HG03432 (cell line): ENCODE measurements around the gene CYP4A22.
"Not testable (repeated sequence)": the region's sequence is repeated elsewhere in the genome, so short reads cannot be mapped to it uniquely, and the experiment has no call there.

Source experiments
- ATAC-seq: cut with Tn5 transposase; IDR thresholded peaks from one replicate; pipeline ENCODE4 v1.9.1; 2021; ENCODE audit warnings: mild to moderate bottlenecking, moderate library complexity; ENCODE audit not compliant: unreplicated experiment

The CYP4A22 gene

DNA sequence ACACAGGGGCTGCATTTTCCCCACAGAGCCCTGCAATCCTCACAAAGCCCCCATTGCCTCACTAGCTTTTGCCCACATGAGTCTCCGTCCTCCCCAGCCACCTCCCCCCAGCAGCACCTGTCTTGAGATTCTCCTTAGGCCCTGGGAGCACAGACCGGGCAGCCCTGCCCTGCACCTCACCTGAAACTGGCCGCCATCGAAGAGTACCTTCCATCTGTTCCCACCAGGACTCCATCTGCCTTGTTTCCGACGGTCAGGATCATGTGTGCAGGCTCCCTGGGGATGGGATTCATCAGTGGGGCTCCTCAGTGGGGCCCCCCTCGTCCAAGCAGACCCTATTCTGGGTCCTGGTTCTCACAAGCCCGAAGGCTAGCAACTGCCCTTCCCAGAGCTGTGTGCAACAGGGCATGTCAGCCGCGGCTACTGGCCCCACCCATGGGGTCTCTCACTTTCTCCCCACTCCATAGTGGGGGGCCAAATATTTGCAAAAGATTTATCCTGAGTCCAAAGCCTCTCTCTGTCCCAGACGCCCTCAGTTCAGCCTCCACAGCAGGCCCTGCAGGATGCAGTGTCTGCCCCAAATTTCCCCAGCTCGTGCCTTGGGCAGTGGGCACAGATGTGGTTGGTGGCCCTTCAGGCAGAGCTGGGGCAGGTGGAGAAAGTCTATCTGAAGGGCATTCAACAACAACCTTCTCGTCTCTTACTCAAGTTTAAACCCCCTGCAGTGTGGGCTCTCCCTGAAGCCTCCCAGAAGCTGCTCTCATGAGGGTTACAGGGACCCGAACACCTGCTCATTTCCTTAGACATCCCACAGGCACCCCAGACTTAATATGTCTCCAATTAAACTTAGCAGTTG lies 47.8 kb downstream of the CYP4A22 start:
- ATAC-seq, result no peak

DNA sequence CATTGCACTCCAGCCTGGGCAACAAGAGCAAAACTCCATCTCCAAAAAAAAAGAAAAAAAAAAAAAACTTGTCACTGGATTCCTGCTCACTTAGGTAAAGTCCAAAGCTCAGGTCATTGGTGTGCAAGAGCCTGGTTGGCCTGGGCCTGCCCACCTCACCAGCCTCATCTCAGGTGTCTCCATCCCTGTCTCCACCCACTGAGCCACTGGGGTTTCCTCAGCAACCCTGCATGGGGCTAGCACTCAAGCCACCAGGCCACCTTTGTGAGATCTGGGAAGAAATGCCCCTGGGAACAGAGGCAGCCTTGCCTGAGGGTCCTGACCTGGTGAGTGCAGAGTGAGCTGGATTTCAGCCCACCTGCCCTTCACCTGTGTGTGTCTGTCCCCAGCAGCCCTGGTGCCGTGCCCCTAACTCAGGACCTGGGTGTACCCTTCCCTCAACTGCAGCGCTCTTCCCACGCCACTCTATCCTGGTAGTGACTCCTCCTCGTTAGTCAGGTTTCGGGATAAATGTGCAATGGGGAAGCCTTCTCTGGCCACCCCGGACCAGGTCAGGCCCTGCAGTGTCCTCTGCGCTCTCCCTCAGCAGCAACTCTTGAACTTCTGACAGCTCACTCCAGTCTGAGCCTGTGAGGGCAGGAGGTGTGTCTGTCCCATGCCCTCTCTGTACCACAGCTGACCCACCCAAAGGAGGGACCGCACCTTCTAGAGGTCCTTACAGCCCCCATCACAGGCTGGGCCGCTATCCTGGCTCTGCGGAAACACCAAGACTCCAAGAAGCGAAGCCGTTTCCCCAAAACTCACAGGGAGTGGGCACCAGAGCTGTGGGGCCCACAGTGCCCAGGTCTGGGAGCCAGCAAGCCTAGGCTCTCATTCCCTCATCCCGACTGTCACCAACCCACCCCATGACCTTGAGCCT lies 49.3 kb downstream of the CYP4A22 start:
- ATAC-seq, result no peak

DNA sequence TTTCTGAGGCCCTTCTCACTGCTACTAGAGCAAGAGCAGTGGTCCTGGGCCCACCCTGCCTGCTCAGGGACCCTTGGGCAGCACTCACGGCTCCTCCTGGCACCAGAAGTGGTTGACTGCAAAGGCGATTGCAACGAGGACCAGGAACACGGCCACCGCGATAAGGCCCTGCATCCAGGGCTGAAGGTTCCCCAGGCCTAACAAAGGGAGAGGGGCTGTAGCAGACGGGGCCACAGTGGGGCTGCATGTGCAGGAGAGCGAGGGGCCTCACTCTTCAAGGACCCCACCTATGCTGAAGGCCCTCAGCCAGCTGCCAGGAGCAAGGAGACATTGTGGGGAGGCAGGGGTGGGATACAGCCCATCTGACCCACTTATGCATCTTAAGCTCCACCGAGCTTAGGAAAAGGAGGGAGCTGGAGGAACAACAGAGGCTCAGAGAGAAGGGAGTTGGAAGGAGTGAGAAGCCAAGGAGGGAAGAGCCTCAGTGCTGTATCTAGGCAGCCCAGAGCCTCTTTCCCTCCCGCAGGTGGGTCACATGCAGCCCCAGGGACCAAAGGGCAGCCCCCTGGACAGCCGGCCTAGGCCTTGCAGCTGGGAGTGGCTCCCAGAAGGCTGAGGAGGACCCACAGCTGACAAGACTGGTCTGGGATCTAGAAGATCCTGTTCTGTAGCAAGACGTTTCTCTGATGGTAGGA lies 50.1 kb downstream of the CYP4A22 start:
- ATAC-seq, result no peak

DNA sequence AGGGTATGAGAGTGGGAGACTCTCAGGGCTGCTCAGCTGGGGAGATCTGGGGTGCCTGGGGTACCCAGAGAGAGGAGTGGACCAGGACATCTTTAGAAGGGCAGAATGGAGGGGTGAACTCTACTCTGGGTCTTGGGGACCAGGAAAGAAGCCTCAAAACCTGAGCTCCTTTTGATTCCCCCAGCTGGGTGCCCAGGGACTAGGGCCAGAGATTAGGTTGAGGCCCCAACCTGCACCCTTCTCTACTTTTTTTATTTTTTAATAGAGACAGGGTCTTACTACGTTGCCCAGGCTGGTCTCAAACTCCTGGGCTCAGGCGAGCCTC lies 50.6 kb downstream of the CYP4A22 start:
- no peak for ATAC-seq

DNA sequence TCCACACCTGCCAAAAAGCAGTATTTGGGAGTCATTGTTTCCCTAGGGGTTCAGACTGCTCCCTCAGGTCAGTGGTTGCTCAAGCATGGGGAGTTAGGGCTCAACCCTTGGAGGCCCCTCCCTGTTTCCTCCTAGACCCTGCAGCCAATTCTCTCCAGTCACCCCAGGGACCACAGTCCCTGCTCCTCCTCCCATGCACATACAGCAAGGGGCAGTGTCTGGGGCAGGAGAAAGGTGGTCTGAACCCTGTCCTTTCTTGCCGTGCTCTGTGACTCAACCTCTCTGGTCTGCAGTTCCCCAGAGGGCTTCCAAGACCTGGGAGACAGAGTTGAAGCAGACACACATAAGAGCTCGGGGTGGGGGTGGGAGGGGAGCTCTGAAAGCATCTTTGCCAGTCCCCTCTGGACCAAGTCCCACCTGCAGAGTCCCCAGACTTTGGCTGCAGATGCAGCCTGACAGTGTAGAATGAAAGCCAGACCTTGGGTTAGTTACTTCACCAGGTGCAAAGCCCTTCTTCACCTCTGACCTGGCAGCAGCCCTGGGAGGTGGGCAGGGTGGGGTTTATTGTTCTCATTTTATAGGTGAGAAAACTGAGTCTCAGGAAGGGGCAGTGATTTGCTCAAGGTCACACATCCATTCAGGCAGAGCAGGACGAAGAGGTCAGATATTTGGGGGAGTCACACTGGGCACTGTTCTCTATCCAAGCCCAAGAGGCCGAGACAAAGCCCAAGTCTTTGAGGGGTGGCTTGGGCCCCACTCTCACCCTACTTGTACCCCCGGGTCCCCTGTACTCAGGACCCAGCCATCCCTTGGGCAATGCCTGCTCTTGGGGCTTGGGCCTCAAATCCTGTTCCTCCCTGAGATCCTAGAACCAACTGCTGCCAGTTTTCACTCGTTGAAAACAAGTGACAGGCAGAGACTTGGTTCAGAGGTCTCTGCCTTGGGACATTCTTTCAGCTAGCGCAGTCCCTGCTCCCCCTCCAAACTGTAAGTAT lies 51.8 kb downstream of the CYP4A22 start:
- no peak for ATAC-seq

DNA sequence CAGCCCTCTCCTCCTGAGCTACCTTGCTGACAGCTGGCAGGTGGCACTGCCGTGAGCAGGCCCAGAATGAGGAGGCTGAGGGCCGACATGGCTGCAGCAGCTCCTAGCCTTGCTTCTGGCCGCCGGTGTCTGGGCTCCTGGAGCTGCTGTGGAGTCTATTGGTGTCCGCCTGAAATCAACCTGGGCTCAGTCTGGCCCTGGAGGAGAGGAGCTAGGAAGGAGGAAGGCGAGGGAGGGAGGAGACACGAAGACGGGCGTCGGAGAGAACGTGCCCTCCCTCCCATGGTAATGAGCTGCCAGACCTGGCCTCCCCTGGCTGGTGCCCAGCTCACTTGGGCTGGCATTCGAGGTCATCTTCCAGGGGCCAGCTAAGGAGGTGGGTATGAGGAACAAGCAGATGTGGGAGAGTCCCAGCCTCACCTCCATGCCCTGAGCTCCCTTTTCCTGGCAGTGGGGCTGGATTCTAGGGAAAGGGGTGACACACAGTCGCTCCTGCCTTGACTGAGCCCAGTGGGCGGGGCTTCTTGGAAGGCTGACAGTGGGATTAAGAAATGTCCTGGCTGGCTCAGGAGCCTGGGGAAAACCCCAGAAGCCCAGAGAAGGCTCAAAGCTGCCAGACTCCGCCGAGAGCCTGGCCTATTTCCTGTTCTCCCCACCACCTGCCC lies 52.7 kb downstream of the CYP4A22 start, which contains the start of gene PDZK1IP1:
TSS of gene PDZK1IP1 (minus strand) at position 193 of the 665 bp plus-strand sequence. CDS start at position 89, 104 bp downstream.
- no peak for ATAC-seq

DNA sequence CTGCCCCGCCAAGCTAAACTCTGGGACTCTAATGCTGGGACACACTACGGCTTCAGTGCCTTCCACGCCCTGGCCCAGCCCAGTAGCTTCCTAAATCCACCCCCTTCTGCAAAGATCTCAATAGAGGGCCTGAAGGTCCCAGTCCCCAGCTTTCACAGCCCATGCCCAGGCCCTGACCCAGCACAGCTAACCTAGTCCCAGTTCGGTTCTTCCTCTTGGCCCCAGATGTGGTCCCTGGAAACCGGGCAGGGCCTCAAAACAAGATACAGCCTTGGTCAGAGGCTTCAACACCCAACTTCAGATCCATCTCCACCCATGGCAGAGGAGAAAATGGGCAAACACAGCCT lies 53.2 kb downstream of the CYP4A22 start:
- no peak for ATAC-seq

DNA sequence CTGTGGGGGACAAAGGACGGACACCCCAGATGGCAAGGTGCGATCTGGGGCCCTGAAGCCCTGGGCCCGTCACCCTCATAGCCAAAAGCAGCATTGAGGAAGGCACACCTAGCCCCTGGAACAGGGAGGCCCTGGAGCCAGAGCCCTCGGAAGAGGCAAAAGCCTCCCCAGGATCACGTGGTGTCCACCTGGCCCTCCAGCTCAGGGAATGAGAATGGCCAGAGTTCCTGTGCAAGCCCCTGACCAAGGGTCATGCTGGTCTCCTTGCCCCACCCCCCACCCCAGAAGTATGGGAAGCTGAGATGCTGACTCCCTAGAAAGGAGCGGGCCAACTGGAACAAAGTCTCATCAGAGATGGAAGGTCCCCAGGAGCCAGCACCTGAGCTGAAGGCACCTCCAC lies 53.6 kb downstream of the CYP4A22 start:
- no peak for ATAC-seq

DNA sequence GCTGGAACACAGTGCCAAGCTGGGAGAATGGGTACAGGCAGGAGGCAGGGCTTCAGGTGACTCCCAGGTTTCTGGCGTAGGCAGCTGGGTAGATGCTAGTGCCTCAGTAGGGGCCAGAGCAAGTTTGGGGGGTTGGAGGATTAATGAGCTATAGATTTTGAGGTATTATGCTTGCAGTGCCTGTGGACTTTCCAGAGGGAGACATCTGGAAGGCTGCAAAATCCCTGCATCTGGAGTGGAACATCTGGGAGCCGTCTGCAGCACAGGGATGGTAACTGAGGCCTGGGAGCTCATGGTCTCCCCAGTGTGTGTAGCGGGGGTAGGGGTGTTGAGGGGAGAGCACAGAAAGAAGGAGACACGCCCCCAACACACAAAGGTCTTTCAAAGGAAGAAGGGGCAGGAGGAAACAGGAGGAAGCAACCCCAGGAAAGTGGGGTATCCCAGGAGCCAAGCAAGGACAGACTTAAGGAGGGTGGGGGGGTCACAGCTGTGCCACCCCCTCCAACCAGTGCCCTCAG lies 54.8 kb downstream of the CYP4A22 start:
- no peak for ATAC-seq

DNA sequence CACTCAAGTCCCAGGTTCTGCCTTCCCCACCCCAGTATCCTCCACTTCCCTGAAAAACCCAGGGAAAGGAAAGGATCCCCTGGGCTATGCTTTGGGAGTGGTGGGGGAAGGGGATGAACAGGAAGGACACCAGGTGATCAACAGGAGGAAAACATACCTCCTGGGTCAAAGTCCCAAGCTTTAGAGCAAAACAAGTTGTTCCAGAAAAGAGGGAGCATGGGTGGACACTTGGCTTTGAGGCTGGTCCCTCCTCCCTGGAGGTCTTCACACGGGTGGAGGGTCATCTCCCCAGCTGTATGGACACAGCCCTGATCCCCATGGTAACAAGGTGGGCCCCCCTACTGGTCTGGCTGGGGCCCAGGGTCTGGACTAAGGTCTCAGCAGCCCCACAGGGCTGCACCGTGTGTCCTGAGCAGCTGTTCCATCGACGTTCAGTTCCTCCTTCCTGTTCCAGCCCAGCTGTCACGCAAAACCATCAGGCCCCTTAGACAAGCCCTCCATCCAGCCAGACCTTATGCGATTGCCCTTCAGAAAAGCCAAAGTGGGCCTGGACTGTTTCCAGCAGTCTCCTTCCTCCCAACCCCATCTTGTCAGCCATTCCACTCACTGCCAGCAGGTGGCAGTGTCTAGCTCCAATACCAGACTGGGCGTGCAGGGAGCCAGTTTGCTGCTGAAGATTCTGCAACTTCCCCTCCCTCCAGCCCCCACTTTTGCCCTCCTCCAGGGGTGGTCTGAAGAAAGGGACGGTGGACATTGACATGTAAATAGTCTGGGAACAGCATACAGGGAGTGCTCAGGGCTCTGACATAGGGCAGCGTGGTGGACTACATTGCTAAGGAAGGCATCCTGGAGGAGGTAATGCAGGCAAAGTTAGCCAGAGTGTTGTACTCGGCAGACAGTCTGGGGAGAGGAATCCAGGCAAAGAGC lies 55.5 kb downstream of the CYP4A22 start:
- ATAC-seq, result peak; percentile 83

DNA sequence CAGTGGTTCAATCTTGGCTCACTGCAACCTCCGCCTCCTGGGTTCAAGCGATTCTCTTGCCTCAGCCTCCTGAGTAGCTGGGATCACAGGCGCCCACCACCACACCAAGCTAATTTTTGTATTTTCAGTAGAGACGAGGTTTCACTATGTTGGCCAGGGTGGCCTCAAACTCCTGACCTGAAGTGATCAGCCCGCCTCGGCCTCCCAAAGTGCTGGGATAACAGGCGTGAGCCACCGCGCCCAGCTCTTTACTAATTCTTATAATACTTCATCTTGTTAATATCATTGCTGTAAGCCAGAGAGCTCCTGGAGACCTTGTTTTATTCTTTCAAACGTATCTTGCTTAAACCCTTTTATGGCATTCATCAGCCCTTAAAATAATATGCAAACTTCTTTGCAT lies 56.3 kb downstream of the CYP4A22 start:
- not testable (repeated sequence) for ATAC-seq

DNA sequence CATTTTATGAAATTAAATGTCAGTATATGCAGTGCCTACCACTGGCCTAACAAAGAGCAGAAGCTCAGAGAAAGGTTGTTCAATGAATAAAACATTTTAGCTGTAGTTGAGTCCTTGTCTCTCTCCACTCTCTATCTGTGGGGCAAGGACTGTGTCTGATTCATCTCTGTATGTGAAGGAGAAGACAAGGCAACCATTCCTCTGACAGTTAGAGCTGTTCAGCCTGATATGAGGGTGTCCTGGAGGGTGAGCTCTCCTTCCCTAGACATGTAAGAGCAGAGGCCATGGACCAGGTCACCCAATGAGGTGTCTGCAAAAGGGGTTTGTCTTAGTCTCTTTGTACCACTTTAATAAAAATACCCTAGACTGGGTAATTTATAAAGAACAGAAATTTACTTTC lies 57.1 kb downstream of the CYP4A22 start:
- no peak for ATAC-seq

DNA sequence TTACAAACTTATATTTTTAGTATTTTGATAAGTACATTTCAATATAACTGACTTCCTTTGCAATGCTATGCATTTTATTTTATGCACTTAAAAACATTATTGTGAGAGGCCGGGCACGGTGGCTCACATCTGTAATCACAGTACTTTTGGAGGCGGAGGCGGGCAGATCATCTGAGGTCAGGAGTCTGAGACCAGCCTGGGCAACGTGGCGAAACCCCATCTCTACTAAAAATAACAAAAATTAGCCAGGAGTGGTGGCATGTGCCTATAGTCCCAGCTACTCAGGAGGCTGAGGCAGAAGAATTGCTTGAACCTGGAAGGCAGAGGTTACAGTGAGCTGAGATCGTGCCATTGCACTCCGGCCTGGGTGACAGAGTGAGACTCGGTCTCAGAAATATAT lies 58.7 kb downstream of the CYP4A22 start:
- not testable (repeated sequence) for ATAC-seq

DNA sequence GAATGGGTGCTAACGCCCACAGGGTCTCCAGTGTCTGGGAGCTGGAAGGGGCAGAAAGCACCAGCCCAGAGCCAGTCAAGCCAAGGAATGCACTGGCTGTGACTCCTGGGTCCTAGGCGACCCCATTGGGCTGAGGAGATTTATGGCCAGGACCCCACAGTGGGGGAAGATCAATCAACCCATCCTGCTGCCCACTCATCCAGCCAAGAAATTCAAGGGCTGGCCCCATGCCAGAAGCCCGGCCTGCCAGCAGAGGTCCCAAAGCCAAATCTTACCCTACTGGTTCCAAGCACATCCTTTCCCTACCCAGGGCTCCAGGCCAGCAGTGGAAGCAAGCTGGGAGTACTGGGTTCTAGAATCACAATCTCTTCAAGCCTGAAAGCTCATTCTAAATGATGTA lies 59.4 kb downstream of the CYP4A22 start:
- no peak for ATAC-seq

DNA sequence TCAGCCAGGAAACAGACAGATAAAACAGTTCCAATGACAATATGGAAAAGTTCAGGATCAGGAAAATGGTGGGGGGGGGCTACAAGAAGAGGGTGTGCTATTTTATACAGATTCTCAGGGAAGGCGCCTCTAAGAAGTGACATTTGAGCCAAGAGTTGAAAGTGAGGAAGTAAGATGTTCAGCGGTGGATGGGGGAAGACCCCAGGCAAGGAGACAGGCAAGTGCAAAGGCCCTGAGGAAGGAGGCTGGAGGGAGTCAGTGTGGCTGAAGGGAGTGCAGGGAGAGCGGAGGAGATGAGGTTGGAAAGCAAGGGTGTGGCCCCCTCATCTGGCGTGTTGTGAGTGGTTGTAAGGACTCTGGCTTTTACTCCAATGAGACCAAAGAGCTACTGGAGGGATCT lies 61.0 kb downstream of the CYP4A22 start:
- ATAC-seq, result no peak
